Stimulated activated naive CD8-positive, alpha-beta T cell treated with anti-CD3 and anti-CD28 coated beads, Interleukin-15, Interleukin-2, amounts not matched to agents 100 ng/mL and 50 ng/mL, for 24 hours (primary cell): ENCODE results near the gene ABCC3.
"Not testable (repeated sequence)": the region's sequence is repeated elsewhere in the genome, so short reads cannot be mapped to it uniquely, and the experiment has no call there.

ENCODE experiments used
- H3K27ac Mint-ChIP-seq: one replicate; pipeline ENCODE4 v1.8.0; 2021; ENCODE audit warnings: mild to moderate bottlenecking, mixed read lengths
- H3K27me3 Mint-ChIP-seq: one replicate; pipeline ENCODE4 v1.8.0; 2021; ENCODE audit warnings: mixed read lengths
- H3K36me3 Mint-ChIP-seq: one replicate; pipeline ENCODE4 v1.8.0; 2021; ENCODE audit warnings: low read depth, mixed read lengths
- H3K4me1 Mint-ChIP-seq: one replicate; pipeline ENCODE4 v1.8.0; 2021; ENCODE audit warnings: low read depth, mixed read lengths
- H3K4me3 Mint-ChIP-seq: one replicate; pipeline ENCODE4 v1.8.0; 2021; ENCODE audit warnings: mild to moderate bottlenecking, mixed read lengths
- H3K9me3 Mint-ChIP-seq: one replicate; pipeline ENCODE4 v1.8.0; 2021; ENCODE audit warnings: mixed read lengths

The ABCC3 gene

GRCh38 chr17:50697062-50697461 lies 62.4 kb downstream of the ABCC3 start:
- H3K27ac Mint-ChIP-seq, result peak overlapping the region; percentile 24
- H3K27me3 Mint-ChIP-seq, result no peaks in the 10 kb centered on the region
- H3K9me3 Mint-ChIP-seq, result no peaks in the 10 kb centered on the region
- H3K4me3 Mint-ChIP-seq, result no peak overlapping the region
- H3K36me3 Mint-ChIP-seq, result peaks cover 76% of the 10 kb centered on the region
- H3K4me1 Mint-ChIP-seq, result peaks cover 4% of the 10 kb centered on the region

GRCh38 chr17:50697663-50698272 lies 63.1 kb downstream of the ABCC3 start:
- no peak overlapping the region for H3K4me3 Mint-ChIP-seq
- H3K4me1 Mint-ChIP-seq, result peaks cover 9% of the 10 kb centered on the region
- peaks cover 77% of the 10 kb centered on the region for H3K36me3 Mint-ChIP-seq
- no peaks in the 10 kb centered on the region for H3K27me3 Mint-ChIP-seq
- peak overlapping the region; percentile 24 for H3K27ac Mint-ChIP-seq
- H3K9me3 Mint-ChIP-seq, result no peaks in the 10 kb centered on the region

- Mint-ChIP-seq H3K9me3 (no peaks in the 10 kb centered on the region), H3K36me3 (peaks cover 85% of the 10 kb centered on the region), H3K27me3 (no peaks in the 10 kb centered on the region), H3K4me1 (peaks cover 20% of the 10 kb centered on the region), H3K27ac (no peak overlapping the region), H3K4me3 (no peak overlapping the region)
Measured at GRCh38 chr17:50699410-50699809, 64.7 kb downstream of the ABCC3 start.

GRCh38 chr17:50703162-50703561 lies 68.5 kb downstream of the ABCC3 start:
- Mint-ChIP-seq H3K4me3 (no peak overlapping the region), H3K27ac (no peak overlapping the region), H3K4me1 (peaks cover 45% of the 10 kb centered on the region), H3K27me3 (no peaks in the 10 kb centered on the region), H3K36me3 (peaks cover 67% of the 10 kb centered on the region), H3K9me3 (no peaks in the 10 kb centered on the region)

- Mint-ChIP-seq H3K27me3 (no peaks in the 10 kb centered on the region), H3K36me3 (peaks cover 30% of the 10 kb centered on the region), H3K9me3 (no peaks in the 10 kb centered on the region), H3K27ac (peak within 1 kb of the TSS; percentile 97), H3K4me1 (peaks cover 57% of the 10 kb centered on the region), H3K4me3 (peak within 1 kb of the TSS; percentile 96)
Measured at GRCh38 chr17:50707289-50708049, 72.8 kb downstream of the ABCC3 start, which contains the start of gene ANKRD40. Gene ANKRD40, minus strand, starts transcription at chr17:50707914. Its CDS starts 260 bp downstream, at chr17:50707654.

- H3K9me3 Mint-ChIP-seq, result no peaks in the 10 kb centered on the region
- H3K36me3 Mint-ChIP-seq, result peaks cover 23% of the 10 kb centered on the region
- H3K4me3 Mint-ChIP-seq, result peak overlapping the region; percentile 96
- H3K27ac Mint-ChIP-seq, result peak overlapping the region; percentile 95
- H3K4me1 Mint-ChIP-seq, result peaks cover 54% of the 10 kb centered on the region
- H3K27me3 Mint-ChIP-seq, result no peaks in the 10 kb centered on the region
Measured at GRCh38 chr17:50708050-50709000, 73.6 kb downstream of the ABCC3 start.

- Mint-ChIP-seq H3K4me3 (peak overlapping the region; percentile 96), H3K27ac (peak overlapping the region; percentile 95), H3K36me3 (peaks cover 16% of the 10 kb centered on the region), H3K4me1 (peaks cover 47% of the 10 kb centered on the region)
- not testable (repeated sequence) for H3K9me3 Mint-ChIP-seq, H3K27me3 Mint-ChIP-seq
Measured at GRCh38 chr17:50709053-50709452, 74.4 kb downstream of the ABCC3 start.

GRCh38 chr17:50710025-50710424 lies 75.3 kb downstream of the ABCC3 start:
- Mint-ChIP-seq H3K4me1 (peaks cover 43% of the 10 kb centered on the region), H3K27ac (peak overlapping the region; percentile 86), H3K9me3 (no peaks in the 10 kb centered on the region), H3K4me3 (no peak overlapping the region), H3K27me3 (no peaks in the 10 kb centered on the region), H3K36me3 (peaks cover 14% of the 10 kb centered on the region)

- Mint-ChIP-seq H3K27me3 (no peaks in the 10 kb centered on the region), H3K4me3 (no peak overlapping the region), H3K27ac (no peak overlapping the region), H3K36me3 (peaks cover 8% of the 10 kb centered on the region), H3K9me3 (no peaks in the 10 kb centered on the region), H3K4me1 (peaks cover 37% of the 10 kb centered on the region)
Measured at GRCh38 chr17:50710650-50711049, 76.0 kb downstream of the ABCC3 start.

- Mint-ChIP-seq H3K36me3 (no peaks in the 10 kb centered on the region), H3K4me1 (peaks cover 25% of the 10 kb centered on the region), H3K9me3 (no peaks in the 10 kb centered on the region), H3K4me3 (no peak overlapping the region), H3K27me3 (no peaks in the 10 kb centered on the region), H3K27ac (no peak overlapping the region)
Measured at GRCh38 chr17:50712641-50713040, 78.0 kb downstream of the ABCC3 start.

- H3K36me3 Mint-ChIP-seq, result peaks cover 7% of the 10 kb centered on the region
- peaks cover 5% of the 10 kb centered on the region for H3K4me1 Mint-ChIP-seq
- H3K9me3 Mint-ChIP-seq, result no peaks in the 10 kb centered on the region
- H3K27ac Mint-ChIP-seq, result no peak overlapping the region
- no peaks in the 10 kb centered on the region for H3K27me3 Mint-ChIP-seq
- H3K4me3 Mint-ChIP-seq, result no peak overlapping the region
Measured at GRCh38 chr17:50715471-50715870, 80.8 kb downstream of the ABCC3 start.

- Mint-ChIP-seq H3K36me3 (peaks cover 27% of the 10 kb centered on the region), H3K27me3 (no peaks in the 10 kb centered on the region), H3K4me3 (peak within 1 kb of the TSS; percentile 97), H3K9me3 (no peaks in the 10 kb centered on the region), H3K27ac (peak within 1 kb of the TSS; percentile 99), H3K4me1 (peaks cover 34% of the 10 kb centered on the region)
Measured at GRCh38 chr17:50719144-50719923, 84.7 kb downstream of the ABCC3 start, which contains the start of gene LUC7L3. Gene LUC7L3, plus strand, starts transcription at chr17:50719603. Its CDS starts 130 bp downstream, at chr17:50719733.

GRCh38 chr17:50719924-50720794 lies 85.5 kb downstream of the ABCC3 start:
- Mint-ChIP-seq H3K36me3 (peaks cover 27% of the 10 kb centered on the region), H3K27ac (peak overlapping the region; percentile 99), H3K9me3 (no peaks in the 10 kb centered on the region), H3K4me1 (peaks cover 43% of the 10 kb centered on the region), H3K27me3 (no peaks in the 10 kb centered on the region), H3K4me3 (peak overlapping the region; percentile 97)
